K562 (cell line): ENCODE data around the gene VAMP8. TPM values are rescaled to one million over a fixed set of nuclear protein-coding genes. Genes with fewer than 3 reads are reported as not detected.

ENCODE experiments used
- AFF4 ChIP-seq: sonication (generic); formaldehyde crosslinking; IDR thresholded peaks from 2 replicates; pipeline ENCODE4 v1.8.0; 2023; ENCODE audit warnings: mild to moderate bottlenecking, missing genetic modification reagents
- BCL6 ChIP-seq: fragments of 250-450 bp; sonication (Bioruptor Pico); IDR thresholded peaks from 2 replicates; pipeline ENCODE4 v1.4.0; 2020
- BRF1 ChIP-seq: IDR thresholded peaks from 3 replicates; pipeline ENCODE4 v1.6.1; 2011; ENCODE audit warnings: borderline replicate concordance, mild to moderate bottlenecking; ENCODE audit not compliant: insufficient read length; ENCODE audit errors: extremely low read depth
- CEBPB ChIP-seq: fragments of 450-650 bp; IDR thresholded peaks from 2 replicates; pipeline ENCODE4 v1.6.1; 2016; ENCODE audit warnings: missing genetic modification characterization, missing compliant biosample characterization
- HNRNPLL ChIP-seq: fragments of 200-400 bp; formaldehyde crosslinking; IDR thresholded peaks from 2 replicates; pipeline ENCODE4 v1.6.1; 2017; ENCODE audit warnings: low read length, low read depth, mild to moderate bottlenecking; ENCODE audit not compliant: poor library complexity, severe bottlenecking
- MYNN ChIP-seq, 2 experiments: sonication (generic); formaldehyde crosslinking in 1 of 2; IDR thresholded peaks; 2 replicates each; pipeline versions ENCODE4 v1.5.0 to v1.6.1; 2016 to 2020; ENCODE audit warnings: antibody characterized with exemption in 1 of 2, missing genetic modification reagents in 1 of 2
- PURB ChIP-seq: sonication (generic); formaldehyde crosslinking; IDR thresholded peaks from 2 replicates; pipeline ENCODE4 v1.9.0; 2021; ENCODE audit warnings: low read depth, mild to moderate bottlenecking, missing genetic modification reagents
- RERE ChIP-seq: sonication (generic); formaldehyde crosslinking; IDR thresholded peaks from 2 replicates; pipeline ENCODE4 v1.8.0; 2023; ENCODE audit warnings: missing genetic modification reagents, mild to moderate bottlenecking, borderline replicate concordance
- SMAD1 ChIP-seq: fragments of 150-350 bp; IDR thresholded peaks from 2 replicates; pipeline ENCODE4 v1.6.1; 2014; ENCODE audit warnings: low read length, low read depth; ENCODE audit not compliant: partially characterized antibody
- ZNF23 ChIP-seq: fragments of 250-450 bp; sonication (Bioruptor Pico); IDR thresholded peaks from 2 replicates; pipeline ENCODE4 v1.4.0; 2020; ENCODE audit warnings: mild to moderate bottlenecking
- polyA plus RNA-seq, 8 experiments: library from polyadenylated mRNA; depleted of rRNA in 4 of 8; stranded (reverse) in 5 of 8; unstranded in 3 of 8; fragments of >200 nt; fragmentation: Nextera tagmentation in 2 of 8; fragmentation: Illumina TruSeq in 1 of 8; extraction: Ambion mirVana in 2 of 8; extraction: Trizol in 1 of 8; gene quantifications; 2 replicates each; pipeline versions ENCODE4 v1.2.1 to v1.2.3, GENCODE V29; 2011 to 2014; ENCODE audit warnings: inconsistent platforms in 1 of 8, missing spikeins in 1 of 8
- total RNA-seq, 7 experiments: library from RNA; depleted of rRNA in 6 of 7; stranded (reverse); fragments of >200 nt in 6 of 7; fragmentation: Illumina TruSeq in 2 of 7; extraction: Trizol in 2 of 7; gene quantifications; 2 replicates each; pipeline versions ENCODE4 v1.2.1 to v1.2.3, GENCODE V29; 2011 to 2021; ENCODE audit warnings: low replicate concordance in 1 of 7
- TF ChIP-seq, protein P1 (sequence below): IDR thresholded peaks from 2 replicates; pipeline ENCODE4 v1.6.1; 2011; ENCODE audit warnings: borderline replicate concordance, low read depth, mild to moderate bottlenecking, moderate library complexity, low read length; ENCODE audit not compliant: insufficient read depth, poor library complexity, severe bottlenecking
- TF ChIP-seq, protein P2 (sequence below): fragments of 450-650 bp; formaldehyde crosslinking; IDR thresholded peaks from 2 replicates; pipeline ENCODE4 v1.4.0; 2022; ENCODE audit warnings: mild to moderate bottlenecking, moderate library complexity
- TF ChIP-seq, protein P3 (sequence below): sonication (generic); formaldehyde crosslinking; IDR thresholded peaks from 2 replicates; pipeline ENCODE4 v1.9.0; 2022; ENCODE audit warnings: mild to moderate bottlenecking, missing genetic modification reagents

VAMP8 gene
- total and polyA plus RNA-seq, 9 of the 15 experiments (the other 6 are each of a cell fraction or from before 2014, with no cell fraction given) = 107 to 571 (median 248) TPM

DNA sequence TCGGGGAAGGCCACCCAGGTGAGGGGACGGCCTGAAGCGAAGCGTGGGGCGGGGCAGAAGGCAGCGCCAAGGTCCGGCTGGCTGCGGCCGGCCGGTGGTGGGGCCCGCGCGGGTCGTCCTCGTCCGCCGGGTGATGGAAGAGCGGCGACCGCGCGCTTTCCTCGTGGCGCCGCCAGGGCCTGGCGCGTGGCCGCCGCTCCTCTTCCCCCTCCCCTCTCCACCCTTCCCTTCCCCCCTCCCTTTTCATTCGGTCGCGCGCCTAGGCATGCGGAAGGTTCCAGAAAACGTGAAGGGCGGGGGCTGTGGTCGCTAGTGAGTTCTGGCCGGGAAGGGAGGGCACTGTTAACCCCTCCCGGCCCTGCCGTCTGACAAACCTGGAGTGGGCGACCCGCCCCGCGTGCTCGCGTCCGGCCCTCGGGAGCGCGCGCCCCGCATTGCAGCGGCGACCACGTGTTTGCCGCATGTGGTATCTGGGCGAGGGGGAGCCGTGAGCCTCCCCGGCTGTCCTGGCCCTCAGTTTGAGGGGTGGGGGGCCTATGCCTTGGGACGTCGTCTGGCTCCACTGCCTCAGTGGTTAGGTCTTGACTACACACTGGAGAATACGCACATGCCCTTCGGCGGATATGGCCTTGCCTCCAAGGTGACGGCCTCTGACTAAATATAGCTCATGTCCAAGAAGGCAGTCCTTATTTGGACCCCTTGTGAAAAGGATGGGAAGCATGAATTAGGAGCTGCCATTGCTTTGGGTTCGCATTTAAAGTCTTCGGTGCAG lies 37.8 kb upstream of the VAMP8 start (continued):
- TF ChIP-seq BRF1 (no peak), AFF4 (CRISPR knock-in tag) (peak; percentile 87; the same call in 1 of the 2 replicates), SMAD1 (no peak), CEBPB (tag) (no peak), ZNF23 (CRISPR knock-in tag) (no peak), PURB (CRISPR knock-in tag) (no peak), HNRNPLL (no peak), RERE (CRISPR knock-in tag) (no peak), MYNN (IDR thresholded peaks at IDR 0.05) (no peak), MYNN (CRISPR knock-in tag; IDR thresholded peaks at IDR 0.05) (no peak), BCL6 (no peak)
- TF ChIP-seq, protein P1, sequence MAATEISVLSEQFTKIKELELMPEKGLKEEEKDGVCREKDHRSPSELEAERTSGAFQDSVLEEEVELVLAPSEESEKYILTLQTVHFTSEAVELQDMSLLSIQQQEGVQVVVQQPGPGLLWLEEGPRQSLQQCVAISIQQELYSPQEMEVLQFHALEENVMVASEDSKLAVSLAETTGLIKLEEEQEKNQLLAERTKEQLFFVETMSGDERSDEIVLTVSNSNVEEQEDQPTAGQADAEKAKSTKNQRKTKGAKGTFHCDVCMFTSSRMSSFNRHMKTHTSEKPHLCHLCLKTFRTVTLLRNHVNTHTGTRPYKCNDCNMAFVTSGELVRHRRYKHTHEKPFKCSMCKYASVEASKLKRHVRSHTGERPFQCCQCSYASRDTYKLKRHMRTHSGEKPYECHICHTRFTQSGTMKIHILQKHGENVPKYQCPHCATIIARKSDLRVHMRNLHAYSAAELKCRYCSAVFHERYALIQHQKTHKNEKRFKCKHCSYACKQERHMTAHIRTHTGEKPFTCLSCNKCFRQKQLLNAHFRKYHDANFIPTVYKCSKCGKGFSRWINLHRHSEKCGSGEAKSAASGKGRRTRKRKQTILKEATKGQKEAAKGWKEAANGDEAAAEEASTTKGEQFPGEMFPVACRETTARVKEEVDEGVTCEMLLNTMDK = no peak
- TF ChIP-seq, protein P2, sequence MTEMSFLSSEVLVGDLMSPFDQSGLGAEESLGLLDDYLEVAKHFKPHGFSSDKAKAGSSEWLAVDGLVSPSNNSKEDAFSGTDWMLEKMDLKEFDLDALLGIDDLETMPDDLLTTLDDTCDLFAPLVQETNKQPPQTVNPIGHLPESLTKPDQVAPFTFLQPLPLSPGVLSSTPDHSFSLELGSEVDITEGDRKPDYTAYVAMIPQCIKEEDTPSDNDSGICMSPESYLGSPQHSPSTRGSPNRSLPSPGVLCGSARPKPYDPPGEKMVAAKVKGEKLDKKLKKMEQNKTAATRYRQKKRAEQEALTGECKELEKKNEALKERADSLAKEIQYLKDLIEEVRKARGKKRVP (CRISPR knock-in tag) = peak; percentile 12; the same call in 1 of the 2 replicates
- TF ChIP-seq, protein P3, sequence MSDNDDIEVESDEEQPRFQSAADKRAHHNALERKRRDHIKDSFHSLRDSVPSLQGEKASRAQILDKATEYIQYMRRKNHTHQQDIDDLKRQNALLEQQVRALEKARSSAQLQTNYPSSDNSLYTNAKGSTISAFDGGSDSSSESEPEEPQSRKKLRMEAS (CRISPR knock-in tag) = peak; percentile 98
